MM.1S (cell line): ENCODE measurements around the gene SCUBE1.

Experiments used
- DNase-seq: peaks from one replicate; pipeline ENCODE4 v3.0.0-alpha.2; 2015
- H2AFZ ChIP-seq: fragments of 300-600 bp; sonication (generic); 2 replicates; pipeline ENCODE4 v1.6.0; 2016; ENCODE audit warnings: antibody characterized with exemption, low read length
- H3F3A ChIP-seq: fragments of 300-600 bp; sonication (generic); 2 replicates; pipeline ENCODE4 v1.6.1; 2016; ENCODE audit warnings: mild to moderate bottlenecking, antibody characterized with exemption, low read length, moderate library complexity, mixed read lengths; ENCODE audit not compliant: insufficient read depth
- H3K27ac ChIP-seq: fragments of 300-600 bp; sonication (generic); 2 replicates; pipeline ENCODE4 v1.5.1; 2016; ENCODE audit warnings: mild to moderate bottlenecking, low read length
- H3K27me3 ChIP-seq: fragments of 300-600 bp; sonication (generic); replicated peaks from 2 replicates; pipeline ENCODE4 v1.6.0; 2016; ENCODE audit warnings: low read length; ENCODE audit not compliant: insufficient read depth
- H3K36me3 ChIP-seq: fragments of 300-600 bp; sonication (generic); replicated peaks from 2 replicates; pipeline ENCODE4 v1.6.1; 2016; ENCODE audit warnings: mild to moderate bottlenecking, low read length, mixed read lengths; ENCODE audit not compliant: insufficient read depth
- H3K4me1 ChIP-seq: fragments of 300-600 bp; sonication (generic); 2 replicates; pipeline ENCODE4 v1.6.1; 2016; ENCODE audit warnings: low read length, mixed read lengths
- H3K4me2 ChIP-seq: fragments of 300-600 bp; sonication (generic); 2 replicates; pipeline ENCODE4 v1.6.0; 2016; ENCODE audit warnings: low read depth, low read length
- H3K4me3 ChIP-seq: fragments of 300-600 bp; sonication (generic); 2 replicates; pipeline ENCODE4 v1.5.1; 2016; ENCODE audit warnings: low read length, mixed read lengths
- H3K79me2 ChIP-seq: fragments of 300-600 bp; sonication (generic); 2 replicates; pipeline ENCODE4 v1.6.1; 2016; ENCODE audit warnings: mixed run types, low read length, mixed read lengths
- H3K9ac ChIP-seq: fragments of 300-600 bp; sonication (generic); 2 replicates; pipeline ENCODE4 v1.6.1; 2016; ENCODE audit warnings: low read length, mixed read lengths
- H3K9me2 ChIP-seq: fragments of 300-600 bp; sonication (generic); replicated peaks from 2 replicates; pipeline ENCODE4 v1.6.1; 2016; ENCODE audit warnings: mild to moderate bottlenecking, low read length, mixed read lengths; ENCODE audit not compliant: insufficient read depth
- H3K9me3 ChIP-seq: fragments of 300-600 bp; sonication (generic); replicated peaks from 2 replicates; pipeline ENCODE4 v1.6.1; 2016; ENCODE audit warnings: mild to moderate bottlenecking, low read length, mixed read lengths; ENCODE audit not compliant: insufficient read depth
- H4K20me1 ChIP-seq: fragments of 300-600 bp; sonication (generic); 2 replicates; pipeline ENCODE4 v1.6.1; 2016; ENCODE audit warnings: mild to moderate bottlenecking, low read length, moderate library complexity, mixed read lengths; ENCODE audit not compliant: insufficient read depth
- CTCF ChIP-seq: fragments of 300-600 bp; sonication (generic); IDR thresholded peaks from 2 replicates; pipeline ENCODE4 v1.5.1; 2016; ENCODE audit warnings: antibody characterized with exemption, low read length, mixed read lengths
- EZH2 ChIP-seq: fragments of 300-600 bp; sonication (generic); optimal IDR thresholded peaks from 2 replicates; pipeline ENCODE3; 2017; ENCODE audit warnings: low read depth, mild to moderate bottlenecking, antibody characterized with exemption, low read length, mixed read lengths
- EZH2phosphoT487 ChIP-seq: fragments of 300-600 bp; sonication (generic); IDR thresholded peaks from 2 replicates; pipeline ENCODE4 v1.6.1; 2018; ENCODE audit warnings: antibody characterized with exemption, low read length

The SCUBE1 gene

GRCh38 chr22:43310311-43310710, 32.9 kb downstream of the SCUBE1 start:
- Histone ChIP-seq H2AFZ (no peak overlapping the region), H4K20me1 (no peaks in the 10 kb centered on the region), H3K79me2 (no peaks in the 10 kb centered on the region), H3K27me3 (peaks cover 10% of the 10 kb centered on the region), H3K9me2 (no peaks in the 10 kb centered on the region), H3F3A (no peaks in the 10 kb centered on the region), H3K4me3 (no peak overlapping the region), H3K4me2 (no peak overlapping the region), H3K4me1 (no peaks in the 10 kb centered on the region), H3K9me3 (no peaks in the 10 kb centered on the region), H3K27ac (no peak overlapping the region), H3K36me3 (no peaks in the 10 kb centered on the region), H3K9ac (no peak overlapping the region)
- TF ChIP-seq CTCF (no peak), EZH2phosphoT487 (no peak), EZH2 (no peak)
- no peak for DNase-seq

GRCh38 chr22:43308836-43309235, 34.3 kb downstream of the SCUBE1 start:
- Histone ChIP-seq H3K4me2 (no peak overlapping the region), H3K9me2 (no peaks in the 10 kb centered on the region), H3K27me3 (peaks cover 8% of the 10 kb centered on the region; the same call in 1 of the 2 replicates), H3K27ac (no peak overlapping the region), H4K20me1 (no peaks in the 10 kb centered on the region), H2AFZ (no peak overlapping the region), H3K79me2 (no peaks in the 10 kb centered on the region), H3K9ac (no peak overlapping the region), H3K4me3 (no peak overlapping the region), H3F3A (no peaks in the 10 kb centered on the region), H3K4me1 (no peaks in the 10 kb centered on the region), H3K36me3 (no peaks in the 10 kb centered on the region), H3K9me3 (no peaks in the 10 kb centered on the region)
- TF ChIP-seq EZH2phosphoT487 (no peak), CTCF (no peak), EZH2 (no peak)
- DNase-seq, result no peak

GRCh38 chr22:43308060-43308830, 34.9 kb downstream of the SCUBE1 start:
- H3K9me3 ChIP-seq, result no peaks in the 10 kb centered on the region
- no peaks in the 10 kb centered on the region for H4K20me1 ChIP-seq
- no peak for TF ChIP-seq CTCF
- H3K36me3 ChIP-seq, result no peaks in the 10 kb centered on the region
- no peak overlapping the region for H3K4me3 ChIP-seq
- DNase-seq, result no peak
- peaks cover 8% of the 10 kb centered on the region; the same call in 1 of the 2 replicates for H3K27me3 ChIP-seq
- no peaks in the 10 kb centered on the region for H3K9me2 ChIP-seq
- no peaks in the 10 kb centered on the region for H3K79me2 ChIP-seq
- no peak overlapping the region for H3K9ac ChIP-seq
- H2AFZ ChIP-seq, result no peak overlapping the region
- H3K27ac ChIP-seq, result no peak overlapping the region
- no peak overlapping the region for H3K4me2 ChIP-seq
- no peaks in the 10 kb centered on the region for H3F3A ChIP-seq
- no peaks in the 10 kb centered on the region for H3K4me1 ChIP-seq
